K562 (cell line): Measurements from ENCODE around the gene INO80D. TPM values are rescaled to one million over a fixed set of nuclear protein-coding genes. Genes with fewer than 3 reads are reported as not detected.

Experiments used
- ATAC-seq: fragments of 200-7000 bp; cut with Tn5 transposase; 3 replicates; pipeline ENCODE4 v1.9.1; 2020; ENCODE audit warnings: moderate library complexity
- BruUV-seq: library from RNA; stranded (reverse); fragments of 400-500 nt; replicated peaks from 2 replicates; lab custom pipeline; 2021; lab: Mats Ljungman, UMichigan
- CTCF ChIA-PET: fragments of 300-600 bp; formaldehyde crosslinking; extraction: SDS; loops from one replicate; lab custom pipeline; 2021; ENCODE audit warnings: low intra/inter-chr PET ratio; lab: Yijun Ruan, JAX
- POLR2A ChIA-PET: fragments of 300-600, 350-650 bp; sonication (Branson Sonifier 250); formaldehyde crosslinking; extraction: SDS; loops from one replicate; lab custom pipeline; 2021; ENCODE audit warnings: antibody characterized with exemption, inconsistent platforms; lab: Yijun Ruan, JAX
- DNase-seq, 4 experiments: peaks; one replicate each; pipeline versions ENCODE4 v3.0.0 to v3.0.0-alpha.2; 2011 to 2018; ENCODE audit warnings: low spot score in 3 of 4, mixed read lengths in 3 of 4; ENCODE audit errors: extremely low read depth in 1 of 4
- FAIRE-seq: peaks from 2 replicates; lab custom pipeline; 2011; peaks lifted over from hg19 to GRCh38; lab: Jason Lieb, UNC
- H2AFZ ChIP-seq: 2 replicates; pipeline ENCODE4 v1.6.0; 2011; ENCODE audit warnings: low read depth, low read length, control low read depth, inconsistent platforms
- H3K27ac ChIP-seq: fragments of 200-600 bp; 3 replicates; pipeline ENCODE4 v1.8.0; 2011; ENCODE audit warnings: low read depth, mild to moderate bottlenecking, control low read depth, inconsistent platforms, low read length, moderate library complexity, mixed read lengths; ENCODE audit errors: extremely low read depth
- H3K27me3 ChIP-seq, 2 experiments: fragments of 300-600 bp in 1 of 2; 2 replicates in 1 of 2; 3 replicates in 1 of 2; pipeline versions ENCODE4 v1.6.0 to v1.8.0; 2011; ENCODE audit warnings: inconsistent platforms in 2 of 2, low read length in 2 of 2, mild to moderate bottlenecking in 1 of 2, mixed read lengths in 1 of 2, moderate library complexity in 1 of 2; ENCODE audit not compliant: control insufficient read depth in 2 of 2, insufficient read depth in 2 of 2
- H3K36me3 ChIP-seq: fragments of 300-600 bp; 3 replicates; pipeline ENCODE4 v1.8.0; 2011; ENCODE audit warnings: mild to moderate bottlenecking, low read length, inconsistent platforms; ENCODE audit not compliant: control insufficient read depth, insufficient read depth
- H3K4me1 ChIP-seq, 2 experiments: fragments of 200-600 bp in 1 of 2; replicated peaks in 1 of 2; 2 replicates in 1 of 2; 3 replicates in 1 of 2; pipeline versions ENCODE4 v1.5.1 to v1.8.0; 2011; ENCODE audit warnings: inconsistent platforms in 2 of 2, low read length in 2 of 2, mild to moderate bottlenecking in 1 of 2, mixed read lengths in 1 of 2, moderate library complexity in 1 of 2; ENCODE audit not compliant: control insufficient read depth in 2 of 2, insufficient read depth in 2 of 2
- H3K4me2 ChIP-seq: 2 replicates; pipeline ENCODE4 v1.6.1; 2011; ENCODE audit warnings: low read length, control low read depth, inconsistent platforms, mixed read lengths; ENCODE audit not compliant: insufficient read depth
- H3K4me3 ChIP-seq: fragments of 200-600 bp; sonication (generic), shearing (Covaris generic); 2 replicates; pipeline ENCODE4 v1.5.1; 2016; ENCODE audit warnings: control low read depth, inconsistent platforms
- H3K79me2 ChIP-seq: fragments of 200-600 bp; 3 replicates; pipeline ENCODE4 v1.8.0; 2011; ENCODE audit warnings: low read length, inconsistent platforms; ENCODE audit not compliant: control insufficient read depth, insufficient read depth
- H3K9ac ChIP-seq, 2 experiments: 2 replicates each; pipeline versions ENCODE4 v1.6.0 to v1.6.1; 2011; ENCODE audit warnings: low read depth in 2 of 2, low read length in 2 of 2, control low read depth in 1 of 2, inconsistent platforms in 1 of 2, mild to moderate bottlenecking in 1 of 2, mixed read lengths in 1 of 2; ENCODE audit not compliant: insufficient read depth in 1 of 2
- H3K9me1 ChIP-seq: one replicate; pipeline ENCODE4 v1.6.0; 2011; ENCODE audit warnings: inconsistent platforms, mild to moderate bottlenecking, low read length, moderate library complexity; ENCODE audit not compliant: control insufficient read depth, insufficient read depth
- H3K9me3 ChIP-seq: replicated peaks from 2 replicates; pipeline ENCODE4 v1.5.1; 2011; ENCODE audit warnings: low read depth, low read length, inconsistent platforms; ENCODE audit not compliant: control insufficient read depth, insufficient read depth
- H4K20me1 ChIP-seq: replicated peaks from 2 replicates; pipeline ENCODE4 v1.6.1; 2011; ENCODE audit warnings: low read length, inconsistent platforms, mixed read lengths; ENCODE audit not compliant: control insufficient read depth, insufficient read depth
- CHD1 ChIP-seq: fragments of 200-600 bp; sonication (generic); IDR thresholded peaks from one replicate; pipeline ENCODE4 v1.6.1; 2012; ENCODE audit warnings: mild to moderate bottlenecking, moderate library complexity, low read length, inconsistent platforms
- COPS2 ChIP-seq: fragments of 450-650 bp; conservative IDR thresholded peaks from 2 replicates; pipeline ENCODE4 v1.6.1; 2016; ENCODE audit warnings: mild to moderate bottlenecking, moderate library complexity
- KDM4B ChIP-seq, 2 experiments: fragments of 450-650 bp in 1 of 2; sonication (generic) in 1 of 2; IDR thresholded peaks; 2 replicates each; pipeline ENCODE4 v1.6.1; 2016 to 2017; ENCODE audit warnings: borderline replicate concordance in 2 of 2, antibody characterized with exemption in 1 of 2, low read depth in 1 of 2, mild to moderate bottlenecking in 1 of 2
- KHSRP ChIP-seq: fragments of 450-650 bp; IDR thresholded peaks from 2 replicates; pipeline ENCODE4 v1.6.1; 2017
- MLX ChIP-seq, 2 experiments: fragments of 450-650 bp in 1 of 2; sonication (generic) in 1 of 2; formaldehyde crosslinking; conservative IDR thresholded peaks; 2 replicates each; pipeline versions ENCODE4 v1.4.0 to v1.8.1; 2020 to 2022; ENCODE audit warnings: mild to moderate bottlenecking in 1 of 2, missing genetic modification reagents in 1 of 2
- POLR3G ChIP-seq: IDR thresholded peaks from 2 replicates; pipeline ENCODE4 v1.6.1; 2011; ENCODE audit not compliant: insufficient read length, insufficient replicate concordance; ENCODE audit errors: extremely low read depth
- TRIM24 ChIP-seq, 2 experiments: fragments of 450-650 bp; IDR thresholded peaks; 2 replicates each; pipeline ENCODE4 v1.6.1; 2016
- U2AF2 ChIP-seq: fragments of 200-400 bp; formaldehyde crosslinking; optimal IDR thresholded peaks from 2 replicates; pipeline ENCODE3; 2017; ENCODE audit warnings: low read depth, mild to moderate bottlenecking, low read length
- ZBTB40 ChIP-seq, 2 experiments: fragments of 450-650 bp in 1 of 2; sonication (generic) in 1 of 2; formaldehyde crosslinking in 1 of 2; IDR thresholded peaks; 2 replicates each; pipeline versions ENCODE4 v1.7.1 to v1.9.0; 2016 to 2022; ENCODE audit warnings: inconsistent platforms in 1 of 2, mild to moderate bottlenecking in 1 of 2, missing genetic modification reagents in 1 of 2
- ZZZ3 ChIP-seq: fragments of 450-650 bp; IDR thresholded peaks from 2 replicates; pipeline ENCODE4 v1.6.1; 2016; ENCODE audit warnings: antibody characterized with exemption, mild to moderate bottlenecking, moderate library complexity
- WGBS: fragments of 100-300 bp; shearing (Covaris generic); methylation state at CpG from one replicate; pipeline ENCODE4 v1.1.6; 2016; ENCODE audit warnings: low coverage, mixed read lengths; ENCODE audit not compliant: insufficient coverage; ENCODE audit errors: missing lambda C conversion rate; 5-methylcytosine and 5-hydroxymethylcytosine counted together
- in situ Hi-C: fragments of 300-500 bp; cut with MboI; formaldehyde crosslinking; loops from 4 replicates; pipeline ENCODE4 v1.15.0; 2018; ENCODE audit warnings: inconsistent platforms, mixed read lengths
- intact Hi-C: fragments of 100-400 bp; cut with micrococcal nuclease; formaldehyde crosslinking; loops from 2 replicates; pipeline ENCODE4 v1.14.2; 2022
- polyA plus RNA-seq, 8 experiments: library from polyadenylated mRNA; depleted of rRNA in 4 of 8; stranded (reverse) in 5 of 8; unstranded in 3 of 8; fragments of >200 nt; fragmentation: Nextera tagmentation in 2 of 8; fragmentation: Illumina TruSeq in 1 of 8; extraction: Ambion mirVana in 2 of 8; extraction: Trizol in 1 of 8; gene quantifications; 2 replicates each; pipeline versions ENCODE4 v1.2.1 to v1.2.3, GENCODE V29; 2011 to 2014; ENCODE audit warnings: inconsistent platforms in 1 of 8, missing spikeins in 1 of 8
- total RNA-seq, 7 experiments: library from RNA; depleted of rRNA in 6 of 7; stranded (reverse); fragments of >200 nt in 6 of 7; fragmentation: Illumina TruSeq in 2 of 7; extraction: Trizol in 2 of 7; gene quantifications; 2 replicates each; pipeline versions ENCODE4 v1.2.1 to v1.2.3, GENCODE V29; 2011 to 2021; ENCODE audit warnings: low replicate concordance in 1 of 7

Gene INO80D
- total and polyA plus RNA-seq, 9 of the 15 experiments (the other 6 are each of a cell fraction or from before 2014, with no cell fraction given) = 0.64 to 8.1 (median 2.9) TPM

DNA sequence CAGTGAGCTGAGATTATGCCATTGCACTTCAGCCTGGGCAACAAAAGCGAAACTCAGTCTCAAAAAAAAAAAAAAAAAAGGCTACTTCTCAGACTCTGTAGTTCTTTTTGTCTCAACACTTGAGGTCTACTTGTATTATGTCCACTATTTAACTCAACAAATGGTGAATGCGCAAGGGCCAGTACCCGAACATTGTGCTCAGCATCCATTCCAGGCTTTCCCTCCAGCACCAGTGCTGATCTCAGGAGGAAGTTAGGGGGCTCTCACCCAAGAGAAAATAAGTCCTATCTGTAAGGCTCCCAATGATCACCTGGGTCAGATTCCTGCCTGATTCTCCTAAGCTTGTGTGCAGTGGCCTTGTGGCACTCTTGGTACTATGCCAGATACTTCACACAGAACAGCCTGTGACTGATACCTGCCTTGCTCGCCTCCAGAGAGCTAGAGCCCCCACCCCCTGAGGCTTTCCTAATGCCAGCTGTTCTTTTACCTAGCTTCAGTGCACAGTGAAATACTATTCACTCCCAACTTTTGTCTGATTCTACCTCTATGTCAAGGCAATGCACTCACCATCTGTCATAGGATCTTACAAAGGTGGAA, 74.9 kb downstream of the INO80D start:
- in situ Hi-C loops = no loop called here
- H3K4me2 ChIP-seq = no peak overlapping the region
- ATAC-seq = no peak
- FAIRE-seq = no peak
- no peak overlapping the region for H3K27ac ChIP-seq
- no TSS peak for BruUV-seq
- peaks cover 3% of the 10 kb centered on the region; the same call in 1 of the 2 replicates for H3K9me3 ChIP-seq
- H3K27me3 ChIP-seq = no peaks in the 10 kb centered on the region
- no peak for DNase-seq
- ChIA-PET POLR2A (no interaction called here), CTCF (interaction anchor here (0.6 kb wide), 1 partner anchor 770 kb away, joined by 4 read pairs; no protein-coding TSS in a partner anchor)
- H3K4me3 ChIP-seq = no peak overlapping the region
- 87% methylated on average over 3 of the region's 4 CpGs for WGBS
- peaks cover 12% of the 10 kb centered on the region; the same call in 2 of the 3 replicates for H3K36me3 ChIP-seq
- no peaks in the 10 kb centered on the region for H3K79me2 ChIP-seq
- no peaks in the 10 kb centered on the region for H4K20me1 ChIP-seq
- H3K9ac ChIP-seq = no peak overlapping the region
- intact Hi-C loops = no loop called here
- H2AFZ ChIP-seq = no peak overlapping the region
- no peaks in the 10 kb centered on the region for H3K9me1 ChIP-seq
- H3K4me1 ChIP-seq = no peaks in the 10 kb centered on the region
- TF ChIP-seq KDM4B (IDR thresholded peaks at IDR 0.05; ENCODE audit: borderline replicate concordance in 2 of 2, low read depth in 1 of 2) (no peak), COPS2 (no peak), U2AF2 (no peak), KHSRP (no peak), ZZZ3 (no peak), MLX (CRISPR knock-in tag; conservative IDR thresholded peaks at IDR 0.05) (no peak), POLR3G (no peak), CHD1 (no peak), TRIM24 (IDR thresholded peaks at IDR 0.05) (no peak), ZBTB40 (IDR thresholded peaks at IDR 0.05) (no peak), ZBTB40 (CRISPR knock-in tag; IDR thresholded peaks at IDR 0.05) (no peak)
